ENCODE results near the gene RNPEPL1. TPM values are rescaled to one million over a fixed set of nuclear protein-coding genes. Genes with fewer than 3 reads are reported as not detected.

The RNPEPL1 gene
- total and polyA plus RNA-seq, 2 experiments from 2014 or later, result 6.0 to 21.0 TPM

DNA sequence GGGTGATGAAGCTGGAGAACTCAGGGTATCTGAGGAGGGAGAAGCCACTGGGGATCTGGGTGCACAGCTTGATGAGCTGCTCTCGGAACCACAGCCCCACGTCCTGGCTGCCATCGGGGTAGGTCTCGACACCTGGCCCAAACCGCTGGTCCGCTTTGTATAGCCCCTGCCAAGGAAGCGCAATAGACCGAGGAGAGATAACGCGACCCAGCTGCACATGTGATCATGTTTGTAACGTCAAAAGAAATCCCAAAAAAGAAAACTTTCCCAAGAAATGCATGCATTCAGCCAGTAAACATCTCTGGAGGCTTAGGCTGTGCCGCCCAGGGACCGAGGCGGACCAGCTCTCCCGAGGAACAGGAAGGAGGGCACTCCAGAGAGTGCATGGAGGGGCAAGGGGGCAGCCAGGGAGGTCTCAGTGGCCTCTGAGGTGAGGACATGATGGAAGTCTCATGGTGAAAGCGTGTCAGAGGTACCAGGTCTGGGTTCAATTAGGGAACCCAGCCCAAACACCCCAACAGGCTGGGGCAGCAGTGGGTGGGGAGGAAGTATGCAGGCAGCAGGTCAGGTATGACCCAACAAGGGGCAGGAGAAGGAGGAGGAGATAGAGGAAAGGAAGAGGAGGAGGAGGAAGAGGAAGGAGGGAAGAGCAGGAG, 38.8 kb upstream of the RNPEPL1 start:
- DNase-seq (ENCODE audit: low spot score), result no peak
- H3K4me3 ChIP-seq, result no peak overlapping the region
- peaks cover 5% of the 10 kb centered on the region for H3K27me3 Mint-ChIP-seq (ENCODE audit: insufficient read depth, low read depth, poor library complexity)

More for the DNA sequence above, 38.8 kb upstream of the RNPEPL1 start:
- Histone ChIP-seq H4K20me1 (replicated peaks; ENCODE audit: insufficient read depth) (no peaks in the 10 kb centered on the region), H3K27me3 (ENCODE audit: insufficient read depth) (no peaks in the 10 kb centered on the region), H3K9me2 (ENCODE audit: insufficient read depth) (peaks cover 3% of the 10 kb centered on the region; the same call in 1 of the 2 replicates), H3F3A (replicated peaks; ENCODE audit: low read depth) (no peaks in the 10 kb centered on the region), H3K4me2 (no peak overlapping the region), H3K27ac (ENCODE audit: low read depth) (no peak overlapping the region), H2AFZ (no peak overlapping the region), H3K79me2 (replicated peaks; ENCODE audit: insufficient read depth) (no peaks in the 10 kb centered on the region), H3K36me3 (ENCODE audit: insufficient read depth) (peaks cover 20% of the 10 kb centered on the region), H3K4me1 (ENCODE audit: insufficient read depth) (no peaks in the 10 kb centered on the region)
- ATAC-seq, result no peak
- Mint-ChIP-seq H3K4me1 (no peaks in the 10 kb centered on the region), H3K36me3 (ENCODE audit: low read depth) (peaks cover 70% of the 10 kb centered on the region), H3K4me3 (no peak overlapping the region), H3K9me3 (peaks cover 83% of the 10 kb centered on the region), H3K27ac (no peak overlapping the region)
- TF ChIP-seq EZH2 (IDR thresholded peaks at IDR 0.05; ENCODE audit: low read depth, unreplicated experiment) (no peak), POLR2AphosphoS5 (IDR thresholded peaks at IDR 0.05; ENCODE audit: low read depth) (no peak), STAT1 (IDR thresholded peaks at IDR 0.05; ENCODE audit: unreplicated experiment) (no peak), CREB1 (CRISPR knock-in tag; IDR thresholded peaks at IDR 0.05; ENCODE audit: low read depth) (no peak), NANOG (IDR thresholded peaks at IDR 0.05; ENCODE audit: borderline replicate concordance) (no peak), EZH2phosphoT487 (IDR thresholded peaks at IDR 0.05; ENCODE audit: unreplicated experiment) (no peak), JUNB (IDR thresholded peaks at IDR 0.05; ENCODE audit: unreplicated experiment) (no peak), ZNF331 (CRISPR knock-in tag; IDR thresholded peaks at IDR 0.05; ENCODE audit: low read depth) (no peak), ZNF114 (CRISPR knock-in tag; IDR thresholded peaks at IDR 0.05) (no peak)
- TF ChIP-seq, protein P1, sequence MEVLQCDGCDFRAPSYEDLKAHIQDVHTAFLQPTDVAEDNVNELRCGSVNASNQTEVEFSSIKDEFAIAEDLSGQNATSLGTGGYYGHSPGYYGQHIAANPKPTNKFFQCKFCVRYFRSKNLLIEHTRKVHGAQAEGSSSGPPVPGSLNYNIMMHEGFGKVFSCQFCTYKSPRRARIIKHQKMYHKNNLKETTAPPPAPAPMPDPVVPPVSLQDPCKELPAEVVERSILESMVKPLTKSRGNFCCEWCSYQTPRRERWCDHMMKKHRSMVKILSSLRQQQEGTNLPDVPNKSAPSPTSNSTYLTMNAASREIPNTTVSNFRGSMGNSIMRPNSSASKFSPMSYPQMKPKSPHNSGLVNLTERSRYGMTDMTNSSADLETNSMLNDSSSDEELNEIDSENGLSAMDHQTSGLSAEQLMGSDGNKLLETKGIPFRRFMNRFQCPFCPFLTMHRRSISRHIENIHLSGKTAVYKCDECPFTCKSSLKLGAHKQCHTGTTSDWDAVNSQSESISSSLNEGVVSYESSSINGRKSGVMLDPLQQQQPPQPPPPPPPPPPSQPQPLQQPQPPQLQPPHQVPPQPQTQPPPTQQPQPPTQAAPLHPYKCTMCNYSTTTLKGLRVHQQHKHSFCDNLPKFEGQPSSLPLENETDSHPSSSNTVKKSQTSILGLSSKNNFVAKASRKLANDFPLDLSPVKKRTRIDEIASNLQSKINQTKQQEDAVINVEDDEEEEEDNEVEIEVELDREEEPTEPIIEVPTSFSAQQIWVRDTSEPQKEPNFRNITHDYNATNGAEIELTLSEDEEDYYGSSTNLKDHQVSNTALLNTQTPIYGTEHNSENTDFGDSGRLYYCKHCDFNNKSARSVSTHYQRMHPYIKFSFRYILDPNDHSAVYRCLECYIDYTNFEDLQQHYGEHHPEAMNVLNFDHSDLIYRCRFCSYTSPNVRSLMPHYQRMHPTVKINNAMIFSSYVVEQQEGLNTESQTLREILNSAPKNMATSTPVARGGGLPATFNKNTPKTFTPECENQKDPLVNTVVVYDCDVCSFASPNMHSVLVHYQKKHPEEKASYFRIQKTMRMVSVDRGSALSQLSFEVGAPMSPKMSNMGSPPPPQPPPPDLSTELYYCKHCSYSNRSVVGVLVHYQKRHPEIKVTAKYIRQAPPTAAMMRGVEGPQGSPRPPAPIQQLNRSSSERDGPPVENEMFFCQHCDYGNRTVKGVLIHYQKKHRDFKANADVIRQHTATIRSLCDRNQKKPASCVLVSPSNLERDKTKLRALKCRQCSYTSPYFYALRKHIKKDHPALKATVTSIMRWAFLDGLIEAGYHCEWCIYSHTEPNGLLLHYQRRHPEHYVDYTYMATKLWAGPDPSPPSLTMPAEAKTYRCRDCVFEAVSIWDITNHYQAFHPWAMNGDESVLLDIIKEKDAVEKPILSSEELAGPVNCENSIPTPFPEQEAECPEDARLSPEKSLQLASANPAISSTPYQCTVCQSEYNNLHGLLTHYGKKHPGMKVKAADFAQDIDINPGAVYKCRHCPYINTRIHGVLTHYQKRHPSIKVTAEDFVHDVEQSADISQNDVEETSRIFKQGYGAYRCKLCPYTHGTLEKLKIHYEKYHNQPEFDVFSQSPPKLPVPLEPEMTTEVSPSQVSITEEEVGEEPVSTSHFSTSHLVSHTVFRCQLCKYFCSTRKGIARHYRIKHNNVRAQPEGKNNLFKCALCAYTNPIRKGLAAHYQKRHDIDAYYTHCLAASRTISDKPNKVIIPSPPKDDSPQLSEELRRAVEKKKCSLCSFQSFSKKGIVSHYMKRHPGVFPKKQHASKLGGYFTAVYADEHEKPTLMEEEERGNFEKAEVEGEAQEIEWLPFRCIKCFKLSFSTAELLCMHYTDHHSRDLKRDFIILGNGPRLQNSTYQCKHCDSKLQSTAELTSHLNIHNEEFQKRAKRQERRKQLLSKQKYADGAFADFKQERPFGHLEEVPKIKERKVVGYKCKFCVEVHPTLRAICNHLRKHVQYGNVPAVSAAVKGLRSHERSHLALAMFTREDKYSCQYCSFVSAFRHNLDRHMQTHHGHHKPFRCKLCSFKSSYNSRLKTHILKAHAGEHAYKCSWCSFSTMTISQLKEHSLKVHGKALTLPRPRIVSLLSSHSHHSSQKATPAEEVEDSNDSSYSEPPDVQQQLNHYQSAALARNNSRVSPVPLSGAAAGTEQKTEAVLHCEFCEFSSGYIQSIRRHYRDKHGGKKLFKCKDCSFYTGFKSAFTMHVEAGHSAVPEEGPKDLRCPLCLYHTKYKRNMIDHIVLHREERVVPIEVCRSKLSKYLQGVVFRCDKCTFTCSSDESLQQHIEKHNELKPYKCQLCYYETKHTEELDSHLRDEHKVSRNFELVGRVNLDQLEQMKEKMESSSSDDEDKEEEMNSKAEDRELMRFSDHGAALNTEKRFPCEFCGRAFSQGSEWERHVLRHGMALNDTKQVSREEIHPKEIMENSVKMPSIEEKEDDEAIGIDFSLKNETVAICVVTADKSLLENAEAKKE (CRISPR knock-in tag; IDR thresholded peaks at IDR 0.05), result no peak
- TF ChIP-seq, protein P2, sequence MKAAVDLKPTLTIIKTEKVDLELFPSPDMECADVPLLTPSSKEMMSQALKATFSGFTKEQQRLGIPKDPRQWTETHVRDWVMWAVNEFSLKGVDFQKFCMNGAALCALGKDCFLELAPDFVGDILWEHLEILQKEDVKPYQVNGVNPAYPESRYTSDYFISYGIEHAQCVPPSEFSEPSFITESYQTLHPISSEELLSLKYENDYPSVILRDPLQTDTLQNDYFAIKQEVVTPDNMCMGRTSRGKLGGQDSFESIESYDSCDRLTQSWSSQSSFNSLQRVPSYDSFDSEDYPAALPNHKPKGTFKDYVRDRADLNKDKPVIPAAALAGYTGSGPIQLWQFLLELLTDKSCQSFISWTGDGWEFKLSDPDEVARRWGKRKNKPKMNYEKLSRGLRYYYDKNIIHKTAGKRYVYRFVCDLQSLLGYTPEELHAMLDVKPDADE (IDR thresholded peaks at IDR 0.05), result no peak
- TF ChIP-seq, protein P3, sequence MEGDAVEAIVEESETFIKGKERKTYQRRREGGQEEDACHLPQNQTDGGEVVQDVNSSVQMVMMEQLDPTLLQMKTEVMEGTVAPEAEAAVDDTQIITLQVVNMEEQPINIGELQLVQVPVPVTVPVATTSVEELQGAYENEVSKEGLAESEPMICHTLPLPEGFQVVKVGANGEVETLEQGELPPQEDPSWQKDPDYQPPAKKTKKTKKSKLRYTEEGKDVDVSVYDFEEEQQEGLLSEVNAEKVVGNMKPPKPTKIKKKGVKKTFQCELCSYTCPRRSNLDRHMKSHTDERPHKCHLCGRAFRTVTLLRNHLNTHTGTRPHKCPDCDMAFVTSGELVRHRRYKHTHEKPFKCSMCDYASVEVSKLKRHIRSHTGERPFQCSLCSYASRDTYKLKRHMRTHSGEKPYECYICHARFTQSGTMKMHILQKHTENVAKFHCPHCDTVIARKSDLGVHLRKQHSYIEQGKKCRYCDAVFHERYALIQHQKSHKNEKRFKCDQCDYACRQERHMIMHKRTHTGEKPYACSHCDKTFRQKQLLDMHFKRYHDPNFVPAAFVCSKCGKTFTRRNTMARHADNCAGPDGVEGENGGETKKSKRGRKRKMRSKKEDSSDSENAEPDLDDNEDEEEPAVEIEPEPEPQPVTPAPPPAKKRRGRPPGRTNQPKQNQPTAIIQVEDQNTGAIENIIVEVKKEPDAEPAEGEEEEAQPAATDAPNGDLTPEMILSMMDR (conservative IDR thresholded peaks at IDR 0.05; ENCODE audit: low read depth in 2 of 2), result no peak
- TF ChIP-seq, protein P4, sequence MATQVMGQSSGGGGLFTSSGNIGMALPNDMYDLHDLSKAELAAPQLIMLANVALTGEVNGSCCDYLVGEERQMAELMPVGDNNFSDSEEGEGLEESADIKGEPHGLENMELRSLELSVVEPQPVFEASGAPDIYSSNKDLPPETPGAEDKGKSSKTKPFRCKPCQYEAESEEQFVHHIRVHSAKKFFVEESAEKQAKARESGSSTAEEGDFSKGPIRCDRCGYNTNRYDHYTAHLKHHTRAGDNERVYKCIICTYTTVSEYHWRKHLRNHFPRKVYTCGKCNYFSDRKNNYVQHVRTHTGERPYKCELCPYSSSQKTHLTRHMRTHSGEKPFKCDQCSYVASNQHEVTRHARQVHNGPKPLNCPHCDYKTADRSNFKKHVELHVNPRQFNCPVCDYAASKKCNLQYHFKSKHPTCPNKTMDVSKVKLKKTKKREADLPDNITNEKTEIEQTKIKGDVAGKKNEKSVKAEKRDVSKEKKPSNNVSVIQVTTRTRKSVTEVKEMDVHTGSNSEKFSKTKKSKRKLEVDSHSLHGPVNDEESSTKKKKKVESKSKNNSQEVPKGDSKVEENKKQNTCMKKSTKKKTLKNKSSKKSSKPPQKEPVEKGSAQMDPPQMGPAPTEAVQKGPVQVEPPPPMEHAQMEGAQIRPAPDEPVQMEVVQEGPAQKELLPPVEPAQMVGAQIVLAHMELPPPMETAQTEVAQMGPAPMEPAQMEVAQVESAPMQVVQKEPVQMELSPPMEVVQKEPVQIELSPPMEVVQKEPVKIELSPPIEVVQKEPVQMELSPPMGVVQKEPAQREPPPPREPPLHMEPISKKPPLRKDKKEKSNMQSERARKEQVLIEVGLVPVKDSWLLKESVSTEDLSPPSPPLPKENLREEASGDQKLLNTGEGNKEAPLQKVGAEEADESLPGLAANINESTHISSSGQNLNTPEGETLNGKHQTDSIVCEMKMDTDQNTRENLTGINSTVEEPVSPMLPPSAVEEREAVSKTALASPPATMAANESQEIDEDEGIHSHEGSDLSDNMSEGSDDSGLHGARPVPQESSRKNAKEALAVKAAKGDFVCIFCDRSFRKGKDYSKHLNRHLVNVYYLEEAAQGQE (IDR thresholded peaks at IDR 0.05; ENCODE audit: unreplicated experiment), result no peak
